PFSK-1 (cell line): Measurements from ENCODE around the gene MRPL18.

Source experiments
- POLR2AphosphoS5 ChIP-seq: IDR thresholded peaks from 2 replicates; pipeline ENCODE4 v1.6.1; 2012; ENCODE audit warnings: low read depth, mild to moderate bottlenecking, control low read depth, low read length, moderate library complexity
- REST ChIP-seq, 2 experiments: IDR thresholded peaks; 2 replicates each; pipeline versions ENCODE4 v1.6.1 to v1.8.0; 2011 to 2012; ENCODE audit warnings: low read depth in 2 of 2, low read length in 2 of 2, control low read depth in 1 of 2, inconsistent platforms in 1 of 2, mild to moderate bottlenecking in 1 of 2, moderate library complexity in 1 of 2; ENCODE audit not compliant: insufficient read depth in 1 of 2

- TF ChIP-seq REST (IDR thresholded peaks at IDR 0.05; ENCODE audit: insufficient read depth in 1 of 2, low read depth in 2 of 2, low read length in 2 of 2) (no peak), POLR2AphosphoS5 (no peak)
Observed at GRCh38 chr6:159837511-159837910, 47.2 kb downstream of the MRPL18 start.
